Measurements from ENCODE around the gene LGALS16.

The LGALS16 gene

GRCh38 chr19:39631178-39631577 lies 24.5 kb upstream of the LGALS16 start:
- no peak for TF ChIP-seq CTCF (conservative IDR thresholded peaks at IDR 0.05)
- H3K27ac ChIP-seq: no peak overlapping the region

- H3K27ac ChIP-seq: no peak overlapping the region
- no peak for TF ChIP-seq CTCF (conservative IDR thresholded peaks at IDR 0.05)
Observed at GRCh38 chr19:39631626-39632025, 24.1 kb upstream of the LGALS16 start.

DNA sequence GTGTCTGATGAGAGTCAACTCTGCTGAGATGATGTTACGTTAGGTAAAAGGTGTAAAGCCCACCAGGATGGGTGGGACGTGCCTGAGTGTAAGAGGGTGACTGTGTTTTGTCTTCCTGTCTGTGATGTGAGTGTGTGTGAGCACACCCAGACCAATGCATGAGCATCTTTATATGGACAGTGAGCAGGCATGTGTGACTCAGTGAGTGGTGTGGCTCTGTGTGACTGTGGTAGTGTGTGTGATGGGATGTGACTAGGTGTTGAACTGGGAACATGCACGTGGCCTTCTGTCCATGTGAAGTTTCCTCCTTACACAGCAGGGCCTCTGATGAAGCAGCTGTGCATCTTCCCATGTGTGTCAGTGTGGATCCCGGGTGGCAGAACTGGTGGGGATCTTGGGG lies 17.8 kb upstream of the LGALS16 start:
- no peak overlapping the region for H3K27ac ChIP-seq
- TF ChIP-seq CTCF (conservative IDR thresholded peaks at IDR 0.05): no peak

- TF ChIP-seq CTCF (conservative IDR thresholded peaks at IDR 0.05): no peak
- no peak overlapping the region for H3K27ac ChIP-seq
Observed at GRCh38 chr19:39641773-39642172, 13.9 kb upstream of the LGALS16 start.

DNA sequence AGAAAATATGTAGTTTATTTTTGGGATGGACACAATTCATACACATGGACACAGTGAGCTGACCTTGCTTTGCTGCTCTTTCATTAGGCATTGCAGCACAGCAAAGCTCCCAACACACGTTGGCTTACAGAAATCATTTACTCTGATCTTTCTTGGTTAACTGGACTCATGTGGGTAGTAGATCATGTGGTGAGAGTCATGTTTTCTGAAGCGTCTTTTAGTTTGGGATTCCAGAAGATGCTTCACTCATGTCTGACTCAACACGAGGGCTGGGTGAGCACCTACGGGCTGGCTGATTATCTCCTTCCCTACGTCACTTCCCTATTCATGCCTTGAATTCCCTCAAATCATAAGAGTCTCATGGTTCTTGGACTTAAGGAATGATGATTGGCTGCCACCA lies 12.1 kb upstream of the LGALS16 start:
- no peak for TF ChIP-seq CTCF (conservative IDR thresholded peaks at IDR 0.05)
- no peak overlapping the region for H3K27ac ChIP-seq

DNA sequence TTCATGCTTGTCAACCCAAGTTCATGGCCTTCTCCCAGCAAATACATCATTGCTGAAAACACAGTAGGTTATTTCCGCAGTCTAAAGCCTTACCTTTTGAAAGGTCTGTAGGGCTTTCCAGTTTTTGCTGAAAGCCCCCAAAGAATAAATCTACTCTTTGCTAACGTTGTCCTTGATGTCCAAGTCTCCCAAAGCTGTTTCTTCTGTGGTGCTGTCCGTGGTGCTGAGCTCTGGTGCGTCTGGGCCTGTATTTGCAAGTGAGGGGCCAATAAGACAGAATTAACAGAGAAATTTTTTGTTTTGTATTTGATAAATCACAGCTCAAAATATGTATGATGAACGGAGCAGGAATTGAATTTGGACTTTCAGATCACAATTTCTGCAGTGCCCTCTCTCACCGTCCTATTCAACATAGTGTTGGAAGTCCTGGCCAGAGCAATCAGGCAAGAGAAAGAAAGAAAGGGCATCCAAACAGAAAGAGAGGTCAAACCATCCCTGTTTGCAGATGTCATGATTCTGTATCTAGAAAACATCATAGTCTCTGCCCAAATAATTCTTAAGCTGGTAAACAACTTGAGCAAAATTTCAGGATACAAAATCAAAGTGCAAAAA lies 9.8 kb upstream of the LGALS16 start:
- no peak for TF ChIP-seq CTCF (conservative IDR thresholded peaks at IDR 0.05)
- H3K27ac ChIP-seq: no peak overlapping the region

DNA sequence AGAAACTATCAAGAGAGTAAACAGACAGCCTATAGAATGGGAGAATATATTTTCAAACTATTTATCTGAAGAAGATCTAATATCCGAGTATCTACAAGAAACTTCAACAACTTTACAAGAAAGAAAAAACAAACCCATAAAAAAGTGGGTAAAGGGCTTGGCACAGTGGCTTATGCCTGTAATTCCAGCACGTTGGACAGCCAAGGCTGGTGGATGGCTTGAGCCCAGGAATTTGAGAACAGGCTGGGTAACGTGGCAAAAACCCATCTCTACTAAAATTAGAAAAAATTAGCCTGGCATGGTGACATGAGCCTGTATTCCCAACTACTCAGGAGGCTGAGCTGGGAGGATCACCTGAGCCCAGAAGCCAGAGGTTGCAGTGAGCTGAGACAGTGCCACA lies 7.8 kb upstream of the LGALS16 start:
- H3K27ac ChIP-seq: peak overlapping the region; percentile 12
- no peak for TF ChIP-seq CTCF (conservative IDR thresholded peaks at IDR 0.05)
